RWPE2 (cell line): ENCODE results near the gene GEMIN5.

ENCODE experiments used
- ATAC-seq: fragments of 200-7000 bp; cut with Tn5 transposase; 3 replicates; pipeline ENCODE4 v1.9.1; 2021; ENCODE audit warnings: low read depth
- DNase-seq: peaks from one replicate; pipeline ENCODE4 v3.0.0-alpha.2; 2020; ENCODE audit warnings: low spot score
- H3K27ac ChIP-seq: fragments of 450-650 bp; 2 replicates; pipeline ENCODE4 v1.5.1; 2017; ENCODE audit warnings: mild to moderate bottlenecking; ENCODE audit not compliant: poor library complexity, severe bottlenecking
- H3K27me3 ChIP-seq: fragments of 250-450 bp; sonication (Bioruptor Pico); 2 replicates; pipeline ENCODE4 v1.5.1; 2021; ENCODE audit warnings: mild to moderate bottlenecking, moderate library complexity; ENCODE audit not compliant: insufficient read depth, poor library complexity, severe bottlenecking
- H3K36me3 ChIP-seq: fragments of 250-450 bp; sonication (Bioruptor Pico); 2 replicates; pipeline ENCODE4 v1.5.1; 2020; ENCODE audit warnings: low read depth, mild to moderate bottlenecking, moderate library complexity
- H3K4me1 ChIP-seq: fragments of 250-450 bp; sonication (Bioruptor Pico); 2 replicates; pipeline ENCODE4 v1.5.1; 2021; ENCODE audit warnings: mild to moderate bottlenecking, moderate library complexity; ENCODE audit not compliant: insufficient read depth, poor library complexity, severe bottlenecking
- H3K4me3 ChIP-seq: fragments of 250-450 bp; sonication (Bioruptor Pico); 2 replicates; pipeline ENCODE4 v1.5.1; 2021; ENCODE audit warnings: mild to moderate bottlenecking, moderate library complexity; ENCODE audit not compliant: severe bottlenecking
- H3K9me3 ChIP-seq: fragments of 250-450 bp; sonication (Bioruptor Pico); 2 replicates; pipeline ENCODE4 v1.5.1; 2021; ENCODE audit warnings: mild to moderate bottlenecking, moderate library complexity; ENCODE audit not compliant: severe bottlenecking
- TF ChIP-seq, protein P1 (sequence below): fragments of 450-650 bp; IDR thresholded peaks from one replicate; pipeline ENCODE4 v1.5.1; 2017; ENCODE audit warnings: mild to moderate bottlenecking, moderate library complexity; ENCODE audit not compliant: poor library complexity, severe bottlenecking

Gene GEMIN5

DNA sequence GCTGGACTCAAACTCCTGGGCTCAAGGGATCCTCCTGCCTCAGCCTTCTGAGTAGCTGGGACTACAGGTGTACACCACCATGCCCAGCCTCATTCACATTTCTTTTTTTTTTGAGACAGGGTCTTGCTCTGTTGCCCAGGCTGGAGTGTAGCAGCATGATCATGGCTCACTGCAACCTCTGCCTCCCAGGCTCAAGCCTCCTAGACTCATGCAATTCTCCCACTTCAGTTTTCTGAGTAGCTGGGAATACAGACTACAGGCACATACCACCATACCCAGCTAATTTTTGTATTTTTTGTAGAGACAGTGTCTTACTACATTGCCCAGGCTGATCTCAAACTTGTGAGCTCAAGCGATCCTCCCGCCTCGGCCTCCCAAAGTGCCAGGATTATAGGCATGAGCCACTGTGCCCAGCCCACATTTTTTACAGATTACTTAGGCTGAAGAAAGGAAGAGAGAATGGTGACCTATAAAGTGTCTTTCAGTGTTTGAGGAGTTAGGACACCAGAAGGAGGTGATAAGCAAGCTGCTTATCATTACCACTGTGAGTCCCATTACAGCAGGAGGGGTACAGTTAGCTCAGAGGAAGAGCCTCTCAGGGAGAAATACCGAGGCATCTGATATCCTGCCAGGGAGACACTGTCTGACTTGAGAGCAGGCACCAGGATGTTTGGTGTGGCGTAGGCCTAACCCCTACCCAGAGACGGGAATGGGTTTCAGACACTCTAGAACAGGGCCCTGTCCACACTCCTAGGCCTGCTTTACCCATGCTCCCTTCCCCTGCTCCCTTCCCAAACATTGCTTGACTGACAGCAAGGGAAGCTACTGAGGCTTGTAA is 97.4 kb downstream of the GEMIN5 start:
- TF ChIP-seq, protein P1, sequence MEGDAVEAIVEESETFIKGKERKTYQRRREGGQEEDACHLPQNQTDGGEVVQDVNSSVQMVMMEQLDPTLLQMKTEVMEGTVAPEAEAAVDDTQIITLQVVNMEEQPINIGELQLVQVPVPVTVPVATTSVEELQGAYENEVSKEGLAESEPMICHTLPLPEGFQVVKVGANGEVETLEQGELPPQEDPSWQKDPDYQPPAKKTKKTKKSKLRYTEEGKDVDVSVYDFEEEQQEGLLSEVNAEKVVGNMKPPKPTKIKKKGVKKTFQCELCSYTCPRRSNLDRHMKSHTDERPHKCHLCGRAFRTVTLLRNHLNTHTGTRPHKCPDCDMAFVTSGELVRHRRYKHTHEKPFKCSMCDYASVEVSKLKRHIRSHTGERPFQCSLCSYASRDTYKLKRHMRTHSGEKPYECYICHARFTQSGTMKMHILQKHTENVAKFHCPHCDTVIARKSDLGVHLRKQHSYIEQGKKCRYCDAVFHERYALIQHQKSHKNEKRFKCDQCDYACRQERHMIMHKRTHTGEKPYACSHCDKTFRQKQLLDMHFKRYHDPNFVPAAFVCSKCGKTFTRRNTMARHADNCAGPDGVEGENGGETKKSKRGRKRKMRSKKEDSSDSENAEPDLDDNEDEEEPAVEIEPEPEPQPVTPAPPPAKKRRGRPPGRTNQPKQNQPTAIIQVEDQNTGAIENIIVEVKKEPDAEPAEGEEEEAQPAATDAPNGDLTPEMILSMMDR: no peak
- no peaks in the 10 kb centered on the region for H3K27me3 ChIP-seq
- H3K4me3 ChIP-seq: no peak overlapping the region
- no peaks in the 10 kb centered on the region for H3K36me3 ChIP-seq
- H3K27ac ChIP-seq: no peak overlapping the region
- ATAC-seq (peak; percentile 34), DNase-seq (no peak)
- H3K4me1 ChIP-seq: peaks cover 5% of the 10 kb centered on the region
- no peaks in the 10 kb centered on the region for H3K9me3 ChIP-seq
